Lower lobe of right lung (tissue), 2 donors: Measurements from ENCODE around the gene RHBDL1. TPM values are rescaled to one million over a fixed set of nuclear protein-coding genes. Genes with fewer than 3 reads are reported as not detected.

Experiments used
- ATAC-seq, 2 donors: fragments of 200-7000 bp; cut with Tn5 transposase; one replicate each; pipeline ENCODE4 v1.9.1; 2020 to 2022; ENCODE audit warnings: mild to moderate bottlenecking in 2 of 2, moderate library complexity in 2 of 2
- DNase-seq: peaks from one replicate; pipeline ENCODE4 v3.0.0-alpha.2; 2020
- H3K27ac ChIP-seq: fragments of 200-600 bp; one replicate; pipeline ENCODE4 v1.8.0; 2022
- H3K27me3 ChIP-seq: fragments of 200-600 bp; one replicate; pipeline ENCODE4 v1.8.0; 2022; ENCODE audit warnings: low read depth
- H3K36me3 ChIP-seq: fragments of 200-600 bp; one replicate; pipeline ENCODE4 v1.8.0; 2022; ENCODE audit warnings: mild to moderate bottlenecking
- H3K4me1 ChIP-seq: fragments of 200-600 bp; one replicate; pipeline ENCODE4 v1.8.0; 2022
- H3K4me3 ChIP-seq: fragments of 200-600 bp; one replicate; pipeline ENCODE4 v1.8.0; 2022; ENCODE audit warnings: mild to moderate bottlenecking
- H3K9me3 ChIP-seq: fragments of 200-600 bp; one replicate; pipeline ENCODE4 v1.8.0; 2022
- CTCF ChIP-seq: fragments of 200-600 bp; IDR thresholded peaks from one replicate; pipeline ENCODE4 v1.8.0; 2022; ENCODE audit warnings: antibody characterized with exemption, mild to moderate bottlenecking
- intact Hi-C: fragments of 100-400 bp; cut with DNase I; formaldehyde crosslinking; loops from one replicate; pipeline ENCODE4 v1.11.0; 2022
- total RNA-seq: library from RNA; stranded (reverse); fragmentation: NEBNext Ultra II Directional; extraction: Animal tissue kit (Norgen Biotek cat#: 25700); gene quantifications from one replicate; pipeline ENCODE4 v1.2.1, GENCODE V29; 2021
- donor health status: DM: no; HTN: yes; CAD: no; lungs with severe emphysema.

The RHBDL1 gene
- total RNA-seq, 1 donor from 2014 or later: 2.0 TPM

DNA sequence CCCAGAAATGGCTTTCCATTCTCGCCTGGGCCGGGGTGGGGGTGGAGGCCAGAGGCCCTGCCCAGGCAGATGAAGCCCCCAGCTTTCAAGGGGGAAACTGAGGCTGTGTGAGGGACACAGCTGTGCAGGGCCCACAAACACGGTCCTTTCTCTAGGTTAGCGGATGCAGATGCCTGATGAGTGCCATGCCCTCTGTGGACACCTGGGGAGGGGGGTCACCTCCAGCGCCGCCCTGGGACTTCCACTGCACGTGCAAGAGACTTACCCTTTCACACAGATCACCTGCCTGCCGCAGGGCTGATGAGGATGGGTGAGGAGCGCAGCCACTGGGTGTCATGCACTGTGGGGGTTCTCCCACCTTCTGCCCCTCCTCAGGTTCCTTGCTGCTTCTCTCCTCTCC is 42.9 kb downstream of the RHBDL1 start:
- Histone ChIP-seq H3K27me3 (peaks cover 5% of the 10 kb centered on the region), H3K27ac (no peak overlapping the region), H3K36me3 (peaks cover 5% of the 10 kb centered on the region), H3K4me3 (no peak overlapping the region), H3K9me3 (no peaks in the 10 kb centered on the region), H3K4me1 (peaks cover 40% of the 10 kb centered on the region)
- DNase-seq (no peak), ATAC-seq (no peak)
- intact Hi-C loops: no loop called here
- no peak for TF ChIP-seq CTCF

- H3K4me3 ChIP-seq: no peak overlapping the region
- no peak overlapping the region for H3K27ac ChIP-seq
- peaks cover 1% of the 10 kb centered on the region for H3K27me3 ChIP-seq
- DNase-seq: no peak
- no peaks in the 10 kb centered on the region for H3K9me3 ChIP-seq
- peaks cover 40% of the 10 kb centered on the region for H3K4me1 ChIP-seq
- intact Hi-C loops: no loop called here
- H3K36me3 ChIP-seq: peaks cover 5% of the 10 kb centered on the region
- no peak for TF ChIP-seq CTCF
- no peak for ATAC-seq
Measured at GRCh38 chr16:718922-719321, 43.5 kb downstream of the RHBDL1 start.

DNA sequence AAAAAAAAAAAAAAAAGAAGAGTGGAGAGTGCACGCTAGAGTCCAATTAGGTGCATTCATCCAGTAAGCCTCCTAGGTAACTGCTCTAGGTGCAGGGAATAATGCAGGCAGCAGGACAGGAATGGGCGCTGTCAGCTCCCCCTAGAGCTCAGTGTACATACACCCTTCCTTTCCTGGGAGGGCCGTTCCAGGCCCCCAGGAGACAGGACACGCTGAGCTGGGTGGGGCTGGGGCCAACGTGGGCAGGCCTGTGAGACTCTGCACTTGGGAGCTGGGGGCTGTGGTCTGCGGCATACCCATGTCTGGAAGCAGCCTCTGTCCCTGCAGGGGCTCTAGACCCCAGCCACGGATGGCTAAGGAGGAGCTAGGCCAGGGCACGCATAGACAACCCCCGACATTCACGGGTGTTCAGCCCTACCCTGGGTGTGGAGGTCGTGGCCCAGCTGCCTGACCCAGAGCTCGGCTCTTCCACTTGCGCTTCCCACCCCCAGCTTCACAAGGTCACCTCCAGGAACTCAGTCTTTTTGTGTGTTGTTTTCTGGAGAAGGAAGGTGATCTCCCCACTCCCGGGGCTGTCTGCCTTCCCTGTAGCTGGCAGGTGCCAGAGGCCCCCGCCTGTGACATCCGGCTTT is 44.5 kb downstream of the RHBDL1 start:
- no peaks in the 10 kb centered on the region for H3K27me3 ChIP-seq
- H3K4me1 ChIP-seq: peaks cover 34% of the 10 kb centered on the region
- peak overlapping the region; percentile 89 for H3K27ac ChIP-seq
- DNase-seq (no peak), ATAC-seq (no peak)
- peak overlapping the region; percentile 80 for H3K4me3 ChIP-seq
- no peaks in the 10 kb centered on the region for H3K9me3 ChIP-seq
- no peak for TF ChIP-seq CTCF
- peaks cover 5% of the 10 kb centered on the region for H3K36me3 ChIP-seq
- intact Hi-C loops: no loop called here

DNA sequence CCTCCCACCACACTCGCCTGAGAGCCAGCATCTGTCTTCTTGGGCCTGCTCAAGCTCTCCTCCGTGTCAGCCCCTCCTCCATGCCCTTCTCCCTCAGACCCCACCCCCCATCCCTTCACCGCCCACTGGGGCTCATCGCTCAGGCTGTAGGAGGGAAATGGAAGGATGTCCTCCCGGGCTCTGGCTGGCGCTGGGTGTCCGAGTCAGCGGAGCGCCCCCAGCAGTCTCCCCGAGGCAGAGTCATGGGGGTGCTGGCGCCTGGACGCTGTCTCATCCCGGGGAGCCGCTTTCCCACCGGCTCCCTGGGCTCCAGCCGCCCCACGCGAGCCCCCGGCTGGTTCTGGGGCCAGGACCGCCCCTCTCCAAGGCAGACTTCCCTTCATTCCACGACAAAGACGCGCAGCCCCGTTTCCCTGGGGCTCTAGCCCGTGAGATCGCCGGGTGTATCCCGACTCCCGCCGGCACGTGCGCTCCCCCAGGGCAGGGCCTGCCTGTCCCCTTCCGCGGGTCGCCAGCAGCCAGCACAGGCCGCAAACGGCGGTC is 45.0 kb downstream of the RHBDL1 start:
- Histone ChIP-seq H3K27ac (peak overlapping the region; percentile 89), H3K4me1 (peaks cover 34% of the 10 kb centered on the region), H3K4me3 (peak overlapping the region; percentile 80), H3K36me3 (peaks cover 5% of the 10 kb centered on the region), H3K27me3 (peaks cover 3% of the 10 kb centered on the region), H3K9me3 (no peaks in the 10 kb centered on the region)
- intact Hi-C loops: no loop called here
- TF ChIP-seq CTCF: no peak
- DNase-seq: no peak
- ATAC-seq: peak; percentile 3 to 39

DNA sequence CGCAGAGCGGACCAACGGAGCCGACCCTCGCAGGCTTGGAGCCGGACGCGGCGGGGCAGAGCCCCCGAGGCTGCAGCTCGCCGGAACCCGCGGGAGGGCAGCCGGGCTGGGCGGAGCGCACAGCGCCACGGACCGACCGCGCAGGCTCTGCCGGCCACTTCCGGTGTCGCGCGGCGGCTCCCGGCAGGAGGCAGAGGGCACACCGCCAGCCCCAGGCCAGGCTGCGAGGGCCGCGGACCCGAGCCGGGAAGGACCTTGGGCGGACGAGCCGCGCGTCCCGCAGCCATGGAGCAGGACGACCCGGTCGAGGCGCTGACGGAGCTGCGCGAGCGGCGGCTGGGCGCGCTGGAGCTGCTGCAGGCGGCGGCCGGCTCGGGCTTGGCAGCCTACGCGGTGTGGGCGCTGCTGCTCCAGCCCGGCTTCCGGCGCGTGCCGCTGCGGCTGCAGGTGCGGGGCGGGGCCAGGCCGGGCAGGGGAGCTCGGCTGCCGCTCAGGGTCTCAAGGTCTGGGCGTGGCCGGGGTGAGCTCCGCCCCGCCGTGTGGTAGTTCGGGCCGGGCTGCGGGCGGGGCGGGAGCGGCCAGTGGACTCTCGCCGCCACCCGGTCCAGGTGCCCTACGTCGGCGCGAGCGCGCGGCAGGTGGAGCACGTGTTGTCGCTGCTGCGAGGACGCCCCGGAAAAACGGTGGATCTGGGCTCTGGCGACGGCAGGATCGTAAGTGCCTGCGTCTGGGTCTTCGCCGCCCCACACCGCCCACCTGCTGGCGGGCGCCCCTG is 45.7 kb downstream of the RHBDL1 start, which contains the start of gene ANTKMT:
ANTKMT (plus strand) TSS at position 157 of the 775 bp plus-strand sequence; CDS start at position 286, 129 bp downstream.
- ATAC-seq (peak; percentile 89 to 93), DNase-seq (peak; percentile 89)
- H3K27ac ChIP-seq: peak within 1 kb of the TSS; percentile 89
- peaks cover 10% of the 10 kb centered on the region for H3K27me3 ChIP-seq
- H3K4me1 ChIP-seq: peaks cover 31% of the 10 kb centered on the region
- intact Hi-C loops: no loop called here
- peak within 1 kb of the TSS; percentile 80 for H3K4me3 ChIP-seq
- no peaks in the 10 kb centered on the region for H3K9me3 ChIP-seq
- peak; percentile 6 for TF ChIP-seq CTCF
- peaks cover 5% of the 10 kb centered on the region for H3K36me3 ChIP-seq
